AG09319 (cell line): ENCODE results near the gene PSTK.

ENCODE experiments used
- DNase-seq: peaks from one replicate; pipeline ENCODE4 v3.0.0-alpha.2; 2010; ENCODE audit warnings: low read depth; ENCODE audit errors: extremely low read depth
- TF ChIP-seq, protein P1 (sequence below): IDR thresholded peaks from 2 replicates; pipeline ENCODE4 v1.5.1; 2011; ENCODE audit warnings: low read depth, mild to moderate bottlenecking, inconsistent platforms, low read length, moderate library complexity

Gene PSTK

GRCh38 chr10:122999347-122999746 is 19.1 kb downstream of the PSTK start:
- no peak for DNase-seq
- TF ChIP-seq, protein P1, sequence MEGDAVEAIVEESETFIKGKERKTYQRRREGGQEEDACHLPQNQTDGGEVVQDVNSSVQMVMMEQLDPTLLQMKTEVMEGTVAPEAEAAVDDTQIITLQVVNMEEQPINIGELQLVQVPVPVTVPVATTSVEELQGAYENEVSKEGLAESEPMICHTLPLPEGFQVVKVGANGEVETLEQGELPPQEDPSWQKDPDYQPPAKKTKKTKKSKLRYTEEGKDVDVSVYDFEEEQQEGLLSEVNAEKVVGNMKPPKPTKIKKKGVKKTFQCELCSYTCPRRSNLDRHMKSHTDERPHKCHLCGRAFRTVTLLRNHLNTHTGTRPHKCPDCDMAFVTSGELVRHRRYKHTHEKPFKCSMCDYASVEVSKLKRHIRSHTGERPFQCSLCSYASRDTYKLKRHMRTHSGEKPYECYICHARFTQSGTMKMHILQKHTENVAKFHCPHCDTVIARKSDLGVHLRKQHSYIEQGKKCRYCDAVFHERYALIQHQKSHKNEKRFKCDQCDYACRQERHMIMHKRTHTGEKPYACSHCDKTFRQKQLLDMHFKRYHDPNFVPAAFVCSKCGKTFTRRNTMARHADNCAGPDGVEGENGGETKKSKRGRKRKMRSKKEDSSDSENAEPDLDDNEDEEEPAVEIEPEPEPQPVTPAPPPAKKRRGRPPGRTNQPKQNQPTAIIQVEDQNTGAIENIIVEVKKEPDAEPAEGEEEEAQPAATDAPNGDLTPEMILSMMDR = no peak

- DNase-seq = no peak
- TF ChIP-seq, protein P1 = no peak
Measured at GRCh38 chr10:123000155-123000554, 20.0 kb downstream of the PSTK start.

- TF ChIP-seq, protein P1 = no peak
- no peak for DNase-seq
Measured at GRCh38 chr10:123001370-123001769, 21.2 kb downstream of the PSTK start.

DNA sequence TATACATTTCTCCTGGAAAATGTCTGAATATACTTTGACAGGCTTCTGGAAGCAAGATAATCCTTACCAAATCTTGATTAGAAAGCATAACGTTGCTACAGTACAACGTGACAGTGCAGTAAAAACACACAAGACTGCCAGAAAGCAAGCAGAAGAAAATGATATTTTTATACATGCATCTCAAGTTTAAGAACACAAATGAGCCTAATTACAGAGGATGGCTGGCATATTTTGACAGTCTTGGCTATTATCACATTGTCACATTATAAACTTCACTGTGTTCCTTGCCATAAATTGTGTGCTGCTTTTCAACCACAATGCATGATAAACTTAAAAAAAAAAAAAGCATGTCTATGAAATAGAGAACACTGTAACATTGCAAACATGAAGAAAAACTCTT is 24.1 kb downstream of the PSTK start:
- TF ChIP-seq, protein P1 = no peak
- DNase-seq = no peak

GRCh38 chr10:123007558-123008354 is 27.6 kb downstream of the PSTK start:
- DNase-seq = no peak
- TF ChIP-seq, protein P1 = no peak

DNA sequence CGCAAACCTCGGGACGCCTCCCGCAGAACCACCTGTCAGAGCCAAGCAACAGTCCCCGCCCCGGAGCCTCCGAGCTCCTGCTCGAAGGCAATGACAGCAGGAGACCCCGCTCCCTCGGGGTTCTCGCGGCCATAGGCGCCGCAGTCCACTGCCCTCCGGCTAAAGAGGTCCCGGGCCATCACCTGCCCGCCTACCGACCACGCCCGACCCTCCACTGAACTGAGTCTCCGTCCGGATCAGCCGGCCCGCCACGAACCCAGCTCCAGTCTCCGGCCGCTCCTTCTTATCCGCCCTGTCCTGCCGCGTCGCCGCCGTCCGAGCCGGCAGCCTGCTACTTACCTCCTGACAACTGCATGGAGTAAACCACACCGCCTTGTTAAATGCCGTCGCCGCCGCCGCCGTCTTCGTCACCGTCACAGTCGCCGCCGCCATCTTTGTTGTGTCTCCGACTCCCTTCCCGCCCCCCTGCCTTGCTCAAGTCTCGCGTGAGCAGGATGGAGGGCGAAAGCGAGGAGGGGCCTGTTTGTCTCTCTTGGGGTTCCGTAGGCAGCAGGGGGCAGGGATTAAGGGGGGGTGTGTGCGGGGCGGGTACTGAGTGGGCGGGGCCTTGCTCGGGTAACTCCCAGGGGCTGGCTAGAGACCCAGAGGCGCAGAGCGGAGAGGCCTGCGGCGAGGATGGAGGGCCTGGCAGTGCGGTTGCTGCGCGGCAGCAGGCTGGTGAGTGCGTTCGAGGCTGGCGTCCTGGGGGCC is 28.3 kb downstream of the PSTK start, which contains the start of the genes ACADSB and IKZF5:
Gene ACADSB, plus strand, starts transcription at position 652 of the 750 bp plus-strand sequence. Its CDS starts 24 bp downstream, at position 676.
Gene IKZF5, minus strand, starts transcription at position 441 of the 750 bp plus-strand sequence. CDS start 10,170 bp downstream, outside the sequence.
- peak; percentile 96 for DNase-seq
- TF ChIP-seq, protein P1 = no peak
